NCI-H1694 (cell line): ENCODE measurements around the gene CEP164.

ENCODE experiments used
- DNase-seq: peaks from one replicate; lab custom pipeline; 2025; lab: John Stamatoyannopoulos, UW

Gene CEP164

DNA sequence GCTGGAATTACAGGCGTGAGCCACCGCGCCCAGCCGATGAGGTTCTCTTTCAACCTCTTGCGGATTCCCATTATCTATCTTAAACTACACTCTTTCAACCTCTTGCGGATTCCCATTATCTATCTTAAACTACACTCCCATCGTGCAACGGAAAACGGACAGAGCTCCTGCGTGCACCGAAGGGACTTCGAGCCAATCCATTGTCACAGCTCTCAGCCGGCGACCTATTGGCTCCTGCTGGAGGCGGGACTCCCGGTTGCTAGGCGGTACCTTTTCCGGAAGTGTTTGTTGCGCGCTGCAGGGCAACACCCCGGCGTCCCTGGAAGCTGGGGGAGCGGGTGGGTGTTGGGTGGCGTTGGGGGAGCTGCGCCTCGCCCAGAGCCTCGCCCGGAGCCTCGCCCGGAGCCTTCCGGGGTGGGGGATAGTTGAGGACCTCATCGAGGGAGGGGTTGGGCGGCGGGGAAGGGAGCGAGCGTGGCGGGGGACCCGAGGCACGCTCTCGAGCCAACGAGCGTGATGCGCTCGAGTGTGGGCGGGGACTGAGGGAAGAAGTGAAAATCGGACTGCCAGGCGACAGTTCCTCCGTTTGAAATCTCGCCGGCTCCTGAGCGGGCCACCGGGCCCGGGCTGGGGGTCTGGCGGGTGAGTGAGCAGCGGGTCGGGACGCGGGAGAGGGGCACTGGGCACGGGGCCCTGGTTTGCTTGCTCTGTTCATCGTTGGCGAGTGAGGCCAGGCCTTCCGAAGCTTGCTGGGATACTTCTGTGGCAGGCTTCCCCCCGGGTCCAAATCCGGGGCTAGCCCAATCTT is at the start of gene CEP164:
CEP164 (plus strand) TSS at position 288 of the 808 bp plus-strand sequence. CDS start 10,733 bp downstream, outside the sequence.
- DNase-seq, result peak; percentile 58

DNA sequence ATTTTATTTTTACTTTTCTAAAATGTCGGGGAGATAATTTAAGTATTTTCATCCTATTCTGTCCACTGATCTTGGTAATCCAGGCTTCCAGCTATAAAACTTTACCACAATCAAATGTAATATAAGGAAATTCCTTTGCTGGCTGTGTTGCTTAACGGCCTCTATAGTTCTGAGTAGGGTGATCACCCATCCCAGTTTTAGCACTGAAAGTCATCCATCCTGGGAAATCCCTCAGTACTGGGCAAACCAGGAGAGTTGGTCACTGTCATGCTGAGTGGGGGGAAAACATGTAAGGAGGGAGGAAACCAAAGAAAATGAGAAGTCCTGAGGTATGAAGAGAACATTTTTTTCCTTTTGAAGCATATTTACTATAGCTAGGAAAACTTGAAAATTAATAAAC is 49.3 kb upstream of the CEP164 start:
- DNase-seq, result no peak

- DNase-seq, result no peak
Measured at GRCh38 chr11:117279711-117280376, 47.8 kb upstream of the CEP164 start.

DNA sequence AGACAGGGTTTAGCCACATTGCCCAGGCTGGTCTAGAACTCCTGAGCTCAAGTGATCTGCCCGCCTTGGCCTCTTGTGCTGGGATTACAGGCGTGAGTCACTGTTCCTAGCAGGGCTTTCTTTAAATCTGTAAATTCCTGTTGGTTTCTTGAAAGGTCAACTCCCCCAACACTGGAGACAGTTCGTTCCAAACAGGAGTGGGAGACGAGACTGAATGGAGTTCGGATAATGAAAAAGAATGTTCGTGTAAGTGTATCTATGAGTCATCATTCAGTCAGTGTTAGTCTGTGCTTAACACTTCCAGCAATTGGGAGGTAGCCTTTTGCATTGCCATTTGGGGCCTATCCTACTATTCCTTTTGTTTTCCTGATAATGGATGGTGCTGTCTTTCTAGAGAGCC is 46.5 kb upstream of the CEP164 start:
- no peak for DNase-seq

- no peak for DNase-seq
Measured at GRCh38 chr11:117281869-117282268, 45.8 kb upstream of the CEP164 start.

DNA sequence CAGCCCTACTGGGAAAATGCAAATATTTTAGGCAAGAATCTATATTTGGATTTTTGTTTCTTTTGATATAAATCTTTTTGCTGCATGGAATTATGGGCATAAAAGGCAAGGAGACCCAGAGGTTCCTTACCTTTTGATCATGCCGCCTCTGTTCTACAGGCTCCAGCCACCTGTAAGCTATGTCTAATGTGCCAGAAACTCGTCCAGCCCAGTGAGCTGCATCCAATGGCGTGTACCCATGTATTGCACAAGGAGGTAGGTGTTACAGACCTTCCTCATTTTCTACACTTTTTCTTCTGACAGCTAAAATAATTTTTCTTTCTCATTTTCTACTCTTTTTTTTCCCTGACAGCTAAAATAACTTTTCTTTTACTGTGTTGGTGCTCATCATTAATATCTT is 44.7 kb upstream of the CEP164 start:
- no peak for DNase-seq

DNA sequence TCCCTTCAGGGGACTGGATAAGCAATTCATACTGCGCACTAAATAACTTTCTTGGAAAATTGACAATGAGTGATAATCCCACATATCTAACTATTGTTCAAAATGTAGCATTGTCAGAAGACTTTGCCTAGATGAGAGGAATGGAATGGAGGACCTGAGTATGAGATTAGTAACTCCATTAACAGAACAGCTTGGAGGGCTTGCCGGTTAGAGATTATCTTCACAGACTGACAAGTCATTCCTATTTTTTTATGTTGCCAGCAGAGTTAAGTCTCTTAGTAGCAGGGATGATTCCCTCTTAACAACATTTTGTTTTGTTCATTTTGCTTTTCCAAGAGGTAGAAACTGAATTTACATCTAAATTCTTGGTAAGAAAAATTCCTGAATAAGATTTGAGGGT is 43.6 kb upstream of the CEP164 start:
- DNase-seq, result no peak

GRCh38 chr11:117286588-117286987 is 41.1 kb upstream of the CEP164 start:
- no peak for DNase-seq

GRCh38 chr11:117287668-117288067 is 40.0 kb upstream of the CEP164 start:
- DNase-seq, result no peak

GRCh38 chr11:117289795-117290194 is 37.9 kb upstream of the CEP164 start:
- DNase-seq, result no peak

DNA sequence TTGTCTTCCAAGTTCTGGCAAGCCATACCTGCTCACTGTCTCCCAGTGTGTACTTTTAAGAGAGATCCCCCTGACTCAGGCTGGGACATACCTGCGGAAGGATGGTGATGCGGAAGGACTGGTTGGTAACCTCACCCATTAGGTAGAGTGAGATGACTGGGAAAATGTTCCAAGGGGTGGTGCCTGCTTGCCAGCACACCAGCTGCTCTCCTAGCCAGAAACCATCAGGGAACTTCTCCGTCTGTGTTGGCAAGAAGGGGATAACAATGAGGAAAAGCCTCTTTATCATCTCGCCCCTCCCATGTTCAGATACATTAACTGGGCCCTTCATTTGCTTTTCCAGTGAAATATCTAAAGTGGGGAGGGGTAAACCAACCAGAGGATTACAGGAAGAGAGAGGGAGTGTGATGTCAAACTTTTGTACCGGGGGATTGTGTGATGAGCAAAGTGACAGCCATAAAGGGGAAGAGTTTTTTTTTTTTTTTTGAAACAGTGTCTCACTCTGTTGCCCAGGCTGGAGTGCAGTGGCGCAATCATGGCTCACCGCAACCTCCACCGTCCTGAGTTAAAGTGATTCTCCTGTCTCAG is 36.8 kb upstream of the CEP164 start, which contains the start of gene BACE1-AS:
BACE1-AS (plus strand) TSS at position 538 of the 588 bp plus-strand sequence.
- no peak for DNase-seq

GRCh38 chr11:117292616-117293015 is 35.0 kb upstream of the CEP164 start:
- no peak for DNase-seq

- no peak for DNase-seq
Measured at GRCh38 chr11:117295438-117296137, 32.1 kb upstream of the CEP164 start.

GRCh38 chr11:117296881-117297280 is 30.8 kb upstream of the CEP164 start:
- DNase-seq, result no peak

- DNase-seq, result no peak
Measured at GRCh38 chr11:117298195-117298594, 29.5 kb upstream of the CEP164 start.

DNA sequence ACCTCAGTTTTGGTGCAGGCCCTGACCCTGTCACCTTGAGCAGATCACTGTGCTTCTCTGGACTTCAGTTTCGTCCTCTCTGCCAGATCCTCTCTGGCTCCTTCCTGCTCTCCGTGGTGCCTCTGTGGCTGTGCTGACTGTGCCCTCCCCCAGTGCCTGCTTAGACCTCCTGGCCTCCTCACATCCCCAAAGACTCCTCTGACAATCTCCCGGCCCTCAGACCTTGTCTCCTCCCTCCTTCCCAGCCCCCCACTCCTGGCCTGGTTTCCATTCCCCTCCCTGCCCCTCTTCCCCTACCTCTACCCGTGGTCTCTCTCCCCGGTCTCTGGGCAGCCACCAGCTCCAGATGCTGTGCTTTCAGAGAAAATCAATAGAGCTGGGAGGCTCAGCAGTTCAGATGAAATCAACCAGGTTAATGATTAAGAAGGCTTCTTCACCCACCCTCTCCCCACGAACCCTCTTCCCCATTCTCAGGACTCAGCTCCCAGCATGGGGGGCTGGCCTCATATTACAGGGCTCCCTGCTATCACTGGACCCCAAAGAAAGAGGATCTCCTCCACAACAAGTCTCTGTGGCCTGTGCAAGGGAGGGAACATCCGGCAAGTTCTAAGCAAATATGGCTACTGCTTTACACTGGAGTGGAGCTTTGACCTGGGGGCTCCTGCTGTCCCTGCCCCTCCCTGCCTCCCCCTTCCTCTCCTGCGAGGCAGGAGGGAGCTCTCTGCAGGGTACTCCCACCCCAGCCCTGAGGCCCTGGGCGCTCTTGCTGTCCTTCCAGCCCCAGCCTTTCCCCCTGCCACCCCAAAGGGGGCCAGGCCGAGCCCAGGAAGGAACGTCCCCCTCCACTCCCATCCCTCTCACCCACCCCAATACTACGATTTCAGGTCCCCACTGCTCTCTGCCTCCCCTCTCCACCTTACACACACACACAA is 28.0 kb upstream of the CEP164 start:
- no peak for DNase-seq

- no peak for DNase-seq
Measured at GRCh38 chr11:117300283-117300663, 27.4 kb upstream of the CEP164 start.

DNA sequence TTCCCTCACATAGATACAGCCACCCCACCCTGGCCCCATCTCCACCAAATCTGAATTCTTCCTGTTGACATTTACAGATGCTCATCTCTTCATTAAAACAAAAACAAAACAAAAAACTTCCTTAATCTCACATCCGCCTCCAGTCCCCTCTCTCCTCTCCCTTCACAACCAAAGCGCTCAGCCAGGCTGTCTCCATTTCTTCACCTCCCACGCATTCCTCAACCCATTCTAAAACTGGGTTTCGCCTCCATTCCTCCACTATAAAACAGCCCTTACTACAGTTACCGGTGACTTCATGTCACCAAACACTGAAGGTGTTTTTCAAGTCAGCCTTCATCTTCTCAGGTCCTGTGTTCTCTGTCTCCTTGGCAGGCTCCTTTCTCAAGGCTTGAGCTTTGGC is 26.9 kb upstream of the CEP164 start:
- DNase-seq, result no peak

DNA sequence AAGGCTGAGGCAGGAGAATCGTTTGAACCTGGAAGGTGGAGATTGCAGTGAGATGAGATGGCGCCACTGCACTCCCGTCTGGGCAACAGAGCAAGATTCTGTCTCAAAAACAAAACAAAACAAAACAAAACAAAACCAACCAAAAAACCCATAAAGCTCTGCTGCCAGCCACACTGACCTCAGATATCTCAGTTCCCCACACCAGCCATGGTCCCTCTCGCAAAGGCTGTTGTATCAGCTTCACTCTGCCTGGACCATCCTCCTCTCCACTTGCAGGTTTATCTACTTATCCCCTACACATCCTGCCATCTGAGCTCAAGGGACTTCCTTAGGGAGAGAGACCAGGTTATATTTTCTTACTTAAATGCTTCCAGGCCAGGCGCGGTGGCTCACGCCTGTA is 25.4 kb upstream of the CEP164 start:
- DNase-seq, result no peak

- no peak for DNase-seq
Measured at GRCh38 chr11:117303101-117303500, 24.6 kb upstream of the CEP164 start.

DNA sequence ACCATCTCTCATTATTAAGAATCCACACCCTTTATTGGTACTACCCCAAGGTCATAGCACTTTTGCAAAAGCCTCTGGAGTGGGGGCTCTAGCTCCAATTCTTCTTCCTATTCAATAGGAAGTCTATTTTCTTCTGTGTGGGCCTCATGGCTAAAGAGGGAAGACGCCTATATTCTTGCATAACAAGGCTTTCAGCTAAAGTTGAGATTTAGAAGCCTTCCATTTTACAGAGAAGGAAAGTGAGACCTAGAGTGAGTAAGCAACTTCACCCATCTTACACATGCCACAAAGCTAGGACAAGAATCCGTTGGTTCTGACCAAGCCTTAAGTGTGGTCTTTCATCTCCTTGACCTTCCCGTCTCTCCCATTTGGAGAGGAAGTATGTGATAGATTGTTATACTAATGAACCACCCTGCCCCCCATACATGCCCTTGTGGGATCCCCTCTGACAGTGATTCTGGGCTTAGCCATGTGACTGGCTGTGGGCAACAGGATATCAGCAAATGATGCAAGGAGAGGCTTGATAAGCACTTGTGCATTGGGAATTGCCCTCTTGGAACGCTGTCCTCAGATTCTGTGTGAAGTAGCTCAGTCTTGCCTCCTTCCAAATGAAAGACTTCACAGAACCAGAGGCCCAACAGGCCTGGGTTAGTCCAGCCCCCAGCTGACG is 23.9 kb upstream of the CEP164 start:
- no peak for DNase-seq
